ENCODE results near the gene DUSP15.

GRCh38 chr20:31818376-31818908 lies 51.9 kb downstream of the DUSP15 start:
- no peak for TF ChIP-seq POLR2A (IDR thresholded peaks at IDR 0.05; ENCODE audit: low read length)
- TF ChIP-seq GATA1 (IDR thresholded peaks at IDR 0.05; ENCODE audit: low read depth, low read length), result no peak

Data from erythroblast (primary cell).